GM12878 (cell line): ENCODE measurements around the gene ZNF687. TPM values are rescaled to one million over a fixed set of nuclear protein-coding genes. Genes with fewer than 3 reads are reported as not detected.

Experiments used
- ATAC-seq: fragments of 200-7000 bp; cut with Tn5 transposase; 3 replicates; pipeline ENCODE4 v1.9.1; 2020; ENCODE audit warnings: mild to moderate bottlenecking, moderate library complexity
- BruUV-seq: library from RNA; stranded (reverse); fragments of 400-500 nt; replicated peaks from 2 replicates; lab custom pipeline; 2021; lab: Mats Ljungman, UMichigan
- CTCF ChIA-PET: fragments of 300-600 bp; sonication (Branson Sonifier 250); formaldehyde crosslinking; extraction: SDS; loops from one replicate; lab custom pipeline; 2021; ENCODE audit warnings: inconsistent platforms; lab: Yijun Ruan, JAX
- POLR2A ChIA-PET: fragments of 350-600 bp; formaldehyde crosslinking; extraction: SDS; loops from one replicate; lab custom pipeline; 2021; ENCODE audit warnings: inconsistent platforms; lab: Charles Lee
- RAD21 ChIA-PET: fragments of 300-600 bp; sonication (Branson Sonifier 250); formaldehyde crosslinking; loops from one replicate; lab custom pipeline; 2023; ENCODE audit warnings: antibody characterized with exemption; ENCODE audit not compliant: unreplicated experiment; lab: Charles Lee
- SMC1A ChIA-PET: fragments of 300-600 bp; sonication (Branson Sonifier 250); formaldehyde crosslinking; loops from one replicate; lab custom pipeline; 2023; ENCODE audit not compliant: unreplicated experiment, uncharacterized antibody; lab: Charles Lee
- DNase-seq: peaks from one replicate; pipeline ENCODE4 v3.0.0-alpha.2; 2011; ENCODE audit warnings: low read depth, low spot score
- FAIRE-seq: peaks from 3 replicates; lab custom pipeline; 2011; peaks lifted over from hg19 to GRCh38; lab: Jason Lieb, UNC
- H2AFZ ChIP-seq: 2 replicates; pipeline ENCODE4 v1.6.0; 2011; ENCODE audit warnings: low read depth, low read length, control low read depth; ENCODE audit not compliant: control insufficient read depth
- H3K27ac ChIP-seq: 2 replicates; pipeline ENCODE4 v1.5.1; 2011; ENCODE audit warnings: control low read depth; ENCODE audit not compliant: control insufficient read depth, insufficient read depth
- H3K27me3 ChIP-seq, 2 experiments: replicated peaks in 1 of 2; 2 replicates each; pipeline versions ENCODE4 v1.6.0 to v1.6.1; 2011; ENCODE audit warnings: low read length in 1 of 2; ENCODE audit not compliant: control insufficient read depth in 2 of 2, insufficient read depth in 2 of 2
- H3K36me3 ChIP-seq, 2 experiments: 2 replicates each; pipeline ENCODE4 v1.5.1; 2011; ENCODE audit warnings: low read length in 1 of 2; ENCODE audit not compliant: control insufficient read depth in 2 of 2, insufficient read depth in 2 of 2
- H3K4me1 ChIP-seq: 2 replicates; pipeline ENCODE4 v1.6.1; 2011; ENCODE audit warnings: mild to moderate bottlenecking, low read length, moderate library complexity, mixed read lengths; ENCODE audit not compliant: control insufficient read depth, insufficient read depth
- H3K4me2 ChIP-seq: 2 replicates; pipeline ENCODE4 v1.6.0; 2011; ENCODE audit warnings: control low read depth; ENCODE audit not compliant: control insufficient read depth, insufficient read depth
- H3K4me3 ChIP-seq: fragments of 200-600 bp; sonication (generic); 2 replicates; pipeline ENCODE4 v1.5.1; 2016
- H3K79me2 ChIP-seq: 2 replicates; pipeline ENCODE4 v1.6.0; 2011; ENCODE audit warnings: low read length; ENCODE audit not compliant: control insufficient read depth, insufficient read depth
- H3K9ac ChIP-seq: 2 replicates; pipeline ENCODE4 v1.8.0; 2011; ENCODE audit warnings: low read length, control low read depth, mixed read lengths; ENCODE audit not compliant: control insufficient read depth, insufficient read depth
- H3K9me3 ChIP-seq: replicated peaks from 3 replicates; pipeline ENCODE4 v1.5.1; 2011; ENCODE audit warnings: mild to moderate bottlenecking, low read length; ENCODE audit not compliant: control insufficient read depth, insufficient read depth
- H4K20me1 ChIP-seq: 2 replicates; pipeline ENCODE4 v1.6.0; 2011; ENCODE audit not compliant: control insufficient read depth, insufficient read depth
- DPF2 ChIP-seq: fragments of 450-650 bp; IDR thresholded peaks from 2 replicates; pipeline ENCODE4 v1.6.1; 2017; ENCODE audit warnings: mild to moderate bottlenecking
- POLR2A ChIP-seq: IDR thresholded peaks from 2 replicates; pipeline ENCODE4 v1.6.1; 2011; ENCODE audit warnings: low read depth, mild to moderate bottlenecking, low read length
- PRDM15 ChIP-seq: fragments of 450-650 bp; formaldehyde crosslinking; IDR thresholded peaks from 2 replicates; pipeline ENCODE4 v1.4.0; 2020; ENCODE audit warnings: mild to moderate bottlenecking, moderate library complexity
- TCF7 ChIP-seq: IDR thresholded peaks from 2 replicates; pipeline ENCODE4 v1.6.1; 2014; ENCODE audit warnings: antibody characterized with exemption, borderline replicate concordance
- WGBS: methylation state at CpG from one replicate; pipeline ENCODE4 v1.1.6; 2016; ENCODE audit warnings: low lambda C conversion rate; ENCODE audit not compliant: insufficient replicate concordance, insufficient coverage; ENCODE audit errors: missing lambda C conversion rate; 5-methylcytosine and 5-hydroxymethylcytosine counted together
- in situ Hi-C: fragments of 300-500 bp; cut with MboI; formaldehyde crosslinking; loops from 9 replicates; pipeline ENCODE4 v1.14.3; 2018; ENCODE audit warnings: mixed read lengths
- intact Hi-C: fragments of 100-400 bp; cut with micrococcal nuclease; formaldehyde crosslinking; loops from one replicate; pipeline ENCODE4 v1.14.2; 2022; ENCODE audit not compliant: unreplicated experiment
- polyA plus RNA-seq, 11 experiments: library from polyadenylated mRNA; depleted of rRNA in 4 of 11; unstranded in 6 of 11; stranded (reverse) in 5 of 11; fragments of >200 nt; fragmentation: Nextera tagmentation in 4 of 11; fragmentation: Illumina TruSeq in 1 of 11; extraction: Ambion mirVana in 4 of 11; extraction: Trizol in 1 of 11; gene quantifications; 1 replicate in 1 of 11; 2 replicates in 10 of 11; pipeline versions ENCODE4 v1.2.1 to v1.2.3, GENCODE V29; 2011 to 2016; ENCODE audit warnings: inconsistent platforms in 2 of 11, missing spikeins in 2 of 11, low read depth in 1 of 11
- total RNA-seq, 4 experiments: library from RNA; depleted of rRNA in 3 of 4; stranded (reverse); fragments of >200 nt in 3 of 4; fragmentation: Illumina TruSeq in 1 of 4; extraction: Trizol in 1 of 4; gene quantifications; 2 replicates each; pipeline versions ENCODE4 v1.2.1 to v1.2.3, GENCODE V29; 2013 to 2021
- TF ChIP-seq, protein P1 (sequence below): fragments of 450-650 bp; conservative IDR thresholded peaks from 2 replicates; pipeline ENCODE4 v1.6.1; 2017; ENCODE audit warnings: mild to moderate bottlenecking, moderate library complexity

Gene ZNF687
- total and polyA plus RNA-seq, 10 of the 15 experiments (the other 5 are each of a cell fraction or from before 2014, with no cell fraction given): 0.08 to 30.9 (median 9.9) TPM

- TF ChIP-seq PRDM15 (CRISPR knock-in tag) (no peak), DPF2 (no peak)
Measured at GRCh38 chr1:151309811-151310323, 27.8 kb downstream of the ZNF687 start (continued).

- Histone ChIP-seq H3K27ac (no peak overlapping the region), H3K27me3 (no peaks in the 10 kb centered on the region), H2AFZ (no peak overlapping the region), H3K4me2 (no peak overlapping the region), H3K4me3 (no peak overlapping the region), H4K20me1 (0 out of 2 replicates have a peak, but pooled peaks cover 4% of the 10 kb centered on the region), H3K36me3 (peaks cover 21 to 50% of the 10 kb centered on the region in 2 experiments), H3K9me3 (no peaks in the 10 kb centered on the region), H3K4me1 (no peaks in the 10 kb centered on the region), H3K9ac (no peak overlapping the region), H3K79me2 (no peaks in the 10 kb centered on the region)
- FAIRE-seq (no peak), DNase-seq (no peak), ATAC-seq (no peak)
- TF ChIP-seq POLR2A (peak; percentile 17; the same call in 1 of the 2 replicates), TCF7 (no peak)
- TF ChIP-seq, protein P1, sequence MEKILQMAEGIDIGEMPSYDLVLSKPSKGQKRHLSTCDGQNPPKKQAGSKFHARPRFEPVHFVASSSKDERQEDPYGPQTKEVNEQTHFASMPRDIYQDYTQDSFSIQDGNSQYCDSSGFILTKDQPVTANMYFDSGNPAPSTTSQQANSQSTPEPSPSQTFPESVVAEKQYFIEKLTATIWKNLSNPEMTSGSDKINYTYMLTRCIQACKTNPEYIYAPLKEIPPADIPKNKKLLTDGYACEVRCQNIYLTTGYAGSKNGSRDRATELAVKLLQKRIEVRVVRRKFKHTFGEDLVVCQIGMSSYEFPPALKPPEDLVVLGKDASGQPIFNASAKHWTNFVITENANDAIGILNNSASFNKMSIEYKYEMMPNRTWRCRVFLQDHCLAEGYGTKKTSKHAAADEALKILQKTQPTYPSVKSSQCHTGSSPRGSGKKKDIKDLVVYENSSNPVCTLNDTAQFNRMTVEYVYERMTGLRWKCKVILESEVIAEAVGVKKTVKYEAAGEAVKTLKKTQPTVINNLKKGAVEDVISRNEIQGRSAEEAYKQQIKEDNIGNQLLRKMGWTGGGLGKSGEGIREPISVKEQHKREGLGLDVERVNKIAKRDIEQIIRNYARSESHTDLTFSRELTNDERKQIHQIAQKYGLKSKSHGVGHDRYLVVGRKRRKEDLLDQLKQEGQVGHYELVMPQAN: no peak
- in situ Hi-C loops (no loop called here), intact Hi-C loops (no loop called here)
- no TSS peak for BruUV-seq
- ChIA-PET SMC1A (interaction anchor here (0.8 to 3.8 kb wide), 8 partner anchors 10 to 87 kb away, joined by 3 to 15 read pairs (median 4); no protein-coding TSS in a partner anchor), POLR2A (interaction anchor here (0.6 to 4.8 kb wide), 5 partner anchors 10 to 538 kb away, joined by 3 to 19 read pairs (median 4); partner anchors contain the start of gene PI4KB), RAD21 (interaction anchor here (1.8 to 2.8 kb wide), 2 partner anchors 10 to 30 kb away, joined by 7 to 18 read pairs; no protein-coding TSS in a partner anchor), CTCF (interaction anchor here (0.8 to 4.1 kb wide), 10 partner anchors 10 to 211 kb away, joined by 3 to 32 read pairs (median 4); partner anchors contain the start of genes PI4KB and PSMD4)
- 73% methylated on average over 4 of the region's 4 CpGs for WGBS
Measured at GRCh38 chr1:151311011-151311410, 28.9 kb downstream of the ZNF687 start.
